Fibroblast of skin of left biceps (primary cell): ENCODE measurements around the gene PRKG2.
"Not testable (repeated sequence)": the region's sequence is repeated elsewhere in the genome, so short reads cannot be mapped to it uniquely, and the experiment has no call there.

Experiments used
- DNase-seq, 2 experiments: peaks; one replicate each; pipeline ENCODE4 v3.0.0-alpha.2; 2013; ENCODE audit warnings: low read depth in 2 of 2

Gene PRKG2

DNA sequence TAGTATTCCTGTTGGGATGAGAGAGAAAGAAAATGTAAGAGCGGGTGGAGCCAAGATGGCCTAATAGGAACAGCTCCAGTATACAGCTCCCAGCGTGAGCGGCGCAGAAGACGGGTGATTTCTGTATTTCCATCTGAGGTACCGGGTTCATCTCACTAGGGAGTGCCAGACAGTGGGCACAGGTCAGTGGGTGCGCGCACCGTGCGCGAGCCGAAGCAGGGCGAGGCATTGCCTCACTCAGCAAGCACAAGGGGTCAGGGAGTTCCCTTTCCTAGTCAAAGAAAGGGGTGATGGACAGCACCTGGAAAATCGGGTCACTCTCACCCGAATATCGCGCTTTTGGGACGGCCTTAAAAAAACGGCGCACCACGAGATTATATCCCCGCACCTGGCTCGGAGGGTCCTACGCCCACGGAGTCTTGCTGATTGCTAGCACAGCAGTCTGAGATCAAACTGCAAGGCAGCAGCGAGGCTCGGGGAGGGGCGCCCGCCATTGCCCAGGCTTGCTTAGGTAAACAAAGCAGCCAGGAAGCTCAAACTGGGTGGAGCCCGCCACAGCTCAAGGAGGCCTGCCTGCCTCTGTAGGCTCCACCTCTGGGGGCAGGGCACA, 61.2 kb downstream of the PRKG2 start:
- DNase-seq: not testable (repeated sequence)

GRCh38 chr4:81152839-81153713, 61.9 kb downstream of the PRKG2 start:
- no peak for DNase-seq

DNA sequence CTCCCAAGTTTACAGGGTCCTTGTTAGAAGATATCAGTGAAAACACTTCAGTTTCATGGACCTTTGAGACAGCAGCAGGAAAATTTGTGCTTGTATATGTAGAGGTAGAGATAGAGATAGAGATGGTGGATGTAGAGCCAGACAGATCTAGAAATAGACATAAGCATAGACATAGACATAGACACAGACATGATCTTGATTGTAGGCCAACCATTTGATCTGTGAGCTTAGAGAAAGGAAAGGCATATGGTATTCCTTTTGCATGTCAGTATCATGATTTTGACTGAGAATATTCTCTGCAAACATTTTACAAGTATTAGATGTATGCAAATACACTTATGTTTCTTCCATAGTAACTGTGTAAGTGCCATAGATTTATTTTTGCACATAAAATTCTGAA, 65.0 kb downstream of the PRKG2 start:
- no peak for DNase-seq

- DNase-seq: no peak
These were observed 66.4 kb downstream of the PRKG2 start for GRCh38 chr4:81148576-81148975.

- no peak for DNase-seq
These were observed 68.6 kb downstream of the PRKG2 start for GRCh38 chr4:81146466-81146865.

- no peak for DNase-seq
These were observed 71.8 kb downstream of the PRKG2 start for GRCh38 chr4:81143183-81143582.

DNA sequence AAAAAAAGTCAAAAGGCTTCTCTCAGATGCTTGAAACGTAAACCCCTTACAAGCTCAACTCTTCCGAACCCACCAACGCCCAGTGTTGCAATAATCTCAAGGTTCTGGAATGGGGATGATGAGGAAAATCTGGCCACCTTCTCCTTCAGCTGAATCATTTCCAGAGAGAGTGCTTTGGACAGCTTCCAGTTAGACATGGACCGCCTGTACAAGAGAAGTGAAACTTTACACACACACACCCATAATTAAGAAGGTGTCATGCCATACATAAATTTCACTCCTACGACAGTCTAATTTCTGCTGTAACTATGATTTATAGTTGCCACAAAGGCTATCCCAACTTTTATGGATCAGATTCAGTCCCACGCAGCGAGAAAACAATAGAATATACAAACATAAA, 72.3 kb downstream of the PRKG2 start:
- DNase-seq: peak; percentile 60 to 61

DNA sequence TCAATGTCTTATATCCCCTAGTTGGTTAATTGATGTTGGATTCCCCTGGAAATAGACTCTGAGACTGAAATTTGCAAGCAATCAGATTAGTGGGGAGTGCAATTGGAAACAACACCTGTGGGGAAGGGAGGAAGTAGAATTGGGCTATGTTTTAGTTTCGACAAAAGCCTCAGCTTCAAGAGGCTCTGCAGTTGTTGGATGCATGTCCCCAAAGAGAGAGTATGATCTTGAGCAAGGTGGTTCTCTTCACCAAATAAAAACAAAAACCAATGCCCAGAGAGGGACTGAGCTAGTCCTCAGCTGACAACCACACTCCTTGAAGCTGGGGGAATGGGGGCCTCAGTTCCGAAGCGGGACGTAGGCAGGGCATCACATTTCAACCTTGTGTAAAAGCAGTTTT, 77.1 kb downstream of the PRKG2 start:
- no peak for DNase-seq

- DNase-seq: no peak
These were observed 77.6 kb downstream of the PRKG2 start for GRCh38 chr4:81137446-81137845.

DNA sequence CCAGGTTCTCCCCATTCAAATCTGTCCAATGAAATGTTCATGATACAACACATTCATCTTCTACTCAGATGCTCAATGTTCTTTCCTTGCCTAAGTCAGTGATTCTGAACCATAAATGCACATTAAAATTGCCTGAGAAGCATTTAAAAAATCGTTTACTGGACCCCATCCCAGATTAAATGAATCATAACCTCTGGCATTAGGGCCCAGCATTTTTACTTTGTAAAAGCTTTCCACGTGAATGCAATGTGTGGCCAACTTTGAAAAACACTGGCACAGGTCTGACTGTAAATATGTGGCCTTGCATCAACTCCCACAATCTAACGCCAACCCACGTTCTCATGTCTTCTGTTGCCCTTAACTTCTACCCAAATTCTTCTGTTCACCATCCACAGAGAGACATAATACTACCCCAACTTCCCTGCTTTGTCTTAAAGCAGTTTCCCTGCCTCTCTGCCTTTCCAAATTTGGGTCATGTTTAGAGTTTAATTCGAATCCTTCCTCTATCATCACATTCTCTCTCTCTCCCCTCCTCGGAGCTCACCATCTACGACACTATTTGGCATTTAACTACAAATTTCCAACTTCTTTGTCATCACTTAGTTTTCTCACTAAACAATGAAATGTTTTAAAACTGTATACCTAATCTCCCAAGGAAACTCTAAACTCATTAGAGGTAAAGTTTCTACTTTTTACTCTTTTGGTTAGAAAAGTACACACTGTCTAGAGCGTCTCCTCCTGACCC, 78.7 kb downstream of the PRKG2 start:
- peak; percentile 82 to 84 for DNase-seq

DNA sequence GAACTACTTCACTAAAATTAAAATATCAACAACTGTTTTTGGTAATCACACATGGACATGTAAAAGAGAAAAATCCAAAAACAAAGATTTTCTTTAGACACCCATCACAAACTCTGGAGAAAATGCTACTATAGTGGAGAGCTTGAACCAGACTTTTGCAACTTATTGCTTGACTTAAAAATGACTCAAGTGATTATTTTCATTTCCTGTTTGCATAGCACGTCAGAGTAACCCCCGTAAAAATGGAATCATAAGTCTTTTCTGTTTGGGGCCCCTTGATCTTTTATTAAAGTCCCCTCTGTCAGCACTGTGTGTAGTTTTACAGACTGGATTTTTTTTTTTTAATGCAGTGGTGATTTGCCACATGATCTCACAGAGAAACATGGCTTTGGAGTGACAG, 79.5 kb downstream of the PRKG2 start:
- DNase-seq: no peak

DNA sequence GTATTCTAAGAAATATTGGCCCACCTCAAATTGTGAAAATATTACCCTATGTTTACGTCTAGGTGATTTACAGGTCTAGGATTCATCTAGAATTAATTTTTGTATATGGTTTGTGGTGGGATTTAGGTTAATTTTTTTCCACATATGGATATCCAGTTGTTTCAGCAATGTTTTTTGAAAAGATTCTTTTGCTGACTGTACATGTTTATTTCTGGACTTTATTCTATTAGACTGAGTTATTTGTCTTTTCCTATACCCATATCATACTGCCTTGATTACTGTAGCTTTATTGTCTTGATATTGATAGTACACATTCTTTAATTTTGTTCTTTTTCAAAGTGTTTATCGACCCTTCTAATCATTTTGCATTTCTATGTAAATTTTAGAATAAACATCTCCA, 83.5 kb downstream of the PRKG2 start:
- DNase-seq: no peak

GRCh38 chr4:81131066-81131465, 84.0 kb downstream of the PRKG2 start:
- DNase-seq: no peak

DNA sequence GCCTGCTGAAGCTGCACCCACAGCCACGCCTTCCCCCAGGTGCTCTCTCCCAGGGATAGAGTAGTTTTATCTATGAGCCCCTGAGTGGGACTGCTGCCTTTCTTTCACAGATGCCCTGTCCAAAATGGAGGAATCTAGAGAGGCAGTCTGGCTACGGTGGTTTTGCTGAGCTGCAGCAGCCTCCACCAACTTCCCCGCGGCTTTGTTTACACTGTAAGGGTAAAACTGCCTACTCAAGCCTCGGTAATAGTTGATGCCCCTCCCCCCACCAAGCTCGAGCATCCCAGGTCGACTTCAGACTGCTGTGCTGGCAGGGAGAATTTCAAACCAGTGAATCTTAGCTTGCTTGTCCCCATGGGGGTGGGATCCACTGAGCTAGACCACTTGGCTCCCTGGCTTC, 84.5 kb downstream of the PRKG2 start:
- DNase-seq: no peak

GRCh38 chr4:81120055-81120454, 95.0 kb downstream of the PRKG2 start:
- DNase-seq: no peak

DNA sequence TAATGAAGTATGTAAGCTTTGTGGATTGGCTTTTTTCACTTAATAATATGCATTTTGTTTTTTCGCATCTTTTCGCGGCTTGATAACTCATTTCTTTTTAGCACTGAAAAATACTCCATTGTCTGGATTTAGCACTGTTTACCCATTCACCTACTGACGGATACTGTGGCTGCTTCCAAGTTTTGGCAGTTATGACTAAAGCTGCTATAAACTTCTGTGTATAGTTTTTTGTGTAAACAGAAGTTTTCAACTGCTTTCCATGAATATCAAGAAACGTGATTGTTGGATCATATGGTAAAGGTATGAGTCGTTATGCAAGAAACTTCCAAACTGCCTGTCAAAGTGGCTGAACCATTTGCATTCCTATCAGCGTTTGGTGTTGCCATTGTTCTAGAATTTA, 96.9 kb downstream of the PRKG2 start:
- DNase-seq: no peak

DNA sequence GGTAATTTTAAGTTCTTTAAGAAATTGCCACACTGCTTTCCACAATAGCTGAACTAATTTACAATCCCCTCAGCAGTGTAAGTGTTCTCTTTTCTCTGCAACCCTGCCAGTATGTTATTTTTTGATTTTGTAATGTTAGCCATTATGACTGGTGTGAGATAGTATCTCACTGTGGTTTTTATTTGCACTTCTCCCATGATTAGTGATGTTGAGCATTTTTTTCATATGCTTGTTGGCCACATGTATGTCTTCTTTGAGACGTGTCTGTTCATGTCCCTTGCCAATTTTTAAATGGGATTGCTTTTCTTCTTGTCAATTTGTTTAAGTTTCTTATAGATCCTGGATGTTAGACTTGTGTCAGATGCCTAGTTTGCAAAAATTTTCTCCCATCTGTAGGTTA, 98.5 kb downstream of the PRKG2 start:
- no peak for DNase-seq

GRCh38 chr4:81113024-81113423, 102.0 kb downstream of the PRKG2 start:
- DNase-seq: no peak

GRCh38 chr4:81109356-81109755, 105.7 kb downstream of the PRKG2 start:
- DNase-seq: no peak

DNA sequence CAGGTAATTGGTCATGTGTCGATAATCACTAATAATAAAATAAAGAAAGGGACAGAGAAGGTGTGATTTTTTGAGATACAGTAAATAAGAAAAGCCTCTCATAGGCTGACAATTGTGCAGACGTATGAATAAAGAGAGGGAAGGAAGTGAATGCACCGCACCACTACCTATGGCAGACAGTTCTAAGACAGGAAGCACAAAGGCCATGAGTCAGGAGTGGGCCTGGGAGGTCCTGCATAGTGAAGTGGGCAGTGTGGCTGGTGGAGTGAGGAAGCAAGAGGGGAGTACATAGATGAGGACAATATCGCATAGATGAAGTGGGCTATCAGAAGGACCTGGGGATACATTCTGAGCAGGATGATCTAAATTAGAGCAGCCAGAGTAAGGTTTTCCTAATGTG, 108.9 kb downstream of the PRKG2 start:
- no peak for DNase-seq

GRCh38 chr4:81102107-81102506, 112.9 kb downstream of the PRKG2 start:
- DNase-seq: no peak

DNA sequence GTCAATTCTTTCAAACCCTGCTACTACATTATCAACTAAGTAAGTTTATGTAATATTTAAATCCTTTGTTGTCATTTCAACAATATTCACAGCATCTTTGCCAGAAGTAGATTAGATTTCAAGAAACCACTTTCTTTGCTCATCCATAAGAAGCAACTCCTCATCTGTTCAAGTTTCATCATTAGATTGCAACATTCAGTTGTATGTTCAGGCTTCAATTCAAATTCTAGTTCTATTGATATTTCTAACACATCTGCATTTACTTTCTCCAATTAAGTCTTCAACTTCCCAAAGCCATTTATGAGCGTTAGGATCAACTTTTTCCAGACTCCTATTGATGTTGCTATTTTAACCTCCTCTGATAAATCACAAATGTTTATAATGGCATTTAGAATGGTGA, 118.5 kb downstream of the PRKG2 start:
- peak; percentile 30 for DNase-seq

GRCh38 chr4:81095389-81095788, 119.6 kb downstream of the PRKG2 start:
- DNase-seq: no peak
